SK-N-SH treated with all-trans-retinoic acid at 6 μM for 48 hours (cell line): Measurements from ENCODE around the gene MRPL38.

Source experiments
- ATAC-seq: fragments of 200-7000 bp; cut with Tn5 transposase; 3 replicates; pipeline ENCODE4 v1.9.1; 2020; ENCODE audit warnings: mild to moderate bottlenecking, moderate library complexity
- ARNTL ChIP-seq: fragments of 450-650 bp; formaldehyde crosslinking; IDR thresholded peaks from 2 replicates; pipeline ENCODE4 v1.5.0; 2020; ENCODE audit warnings: low read depth, mild to moderate bottlenecking, moderate library complexity, borderline replicate concordance
- BACH2 ChIP-seq: fragments of 250-450 bp; sonication (Bioruptor Pico); IDR thresholded peaks from 2 replicates; pipeline ENCODE4 v1.9.0; 2021; ENCODE audit warnings: mild to moderate bottlenecking, borderline replicate concordance
- CREB5 ChIP-seq: fragments of 250-450 bp; sonication (Bioruptor Pico); IDR thresholded peaks from 2 replicates; pipeline ENCODE4 v1.5.1; 2020; ENCODE audit warnings: low read depth, mild to moderate bottlenecking, moderate library complexity
- CSDC2 ChIP-seq: fragments of 250-450 bp; sonication (Bioruptor Pico); IDR thresholded peaks from 2 replicates; pipeline ENCODE4 v1.5.0; 2020; ENCODE audit warnings: mild to moderate bottlenecking, moderate library complexity
- CSRNP3 ChIP-seq: fragments of 250-450 bp; sonication (Bioruptor Pico); IDR thresholded peaks from 2 replicates; pipeline ENCODE4 v1.5.1; 2021; ENCODE audit warnings: mild to moderate bottlenecking, moderate library complexity
- GLIS3 ChIP-seq: fragments of 250-450 bp; sonication (Bioruptor Pico); IDR thresholded peaks from 2 replicates; pipeline ENCODE4 v1.5.0; 2020; ENCODE audit warnings: mild to moderate bottlenecking, moderate library complexity
- ISL1 ChIP-seq: fragments of 250-450 bp; sonication (Bioruptor Pico); IDR thresholded peaks from 2 replicates; pipeline ENCODE4 v2.1.2; 2022; ENCODE audit warnings: mild to moderate bottlenecking, moderate library complexity
- OSR1 ChIP-seq: fragments of 250-450 bp; sonication (Bioruptor Pico); IDR thresholded peaks from 2 replicates; pipeline ENCODE4 v1.8.0; 2022; ENCODE audit warnings: moderate library complexity, mild to moderate bottlenecking, inconsistent platforms
- PATZ1 ChIP-seq: fragments of 250-450 bp; sonication (Bioruptor Pico); IDR thresholded peaks from 2 replicates; pipeline ENCODE4 v1.8.0; 2020; ENCODE audit warnings: mild to moderate bottlenecking, moderate library complexity, borderline replicate concordance
- POU6F1 ChIP-seq: fragments of 250-450 bp; sonication (Bioruptor Pico); IDR thresholded peaks from 2 replicates; pipeline ENCODE4 v1.8.0; 2021; ENCODE audit warnings: low read depth, mild to moderate bottlenecking, moderate library complexity, borderline replicate concordance
- PPARA ChIP-seq: fragments of 250-450 bp; sonication (Bioruptor Pico); IDR thresholded peaks from 2 replicates; pipeline ENCODE4 v1.5.0; 2020; ENCODE audit warnings: mild to moderate bottlenecking, borderline replicate concordance
- RARB ChIP-seq: fragments of 250-450 bp; sonication (Bioruptor Pico); IDR thresholded peaks from 2 replicates; pipeline ENCODE4 v1.8.0; 2021; ENCODE audit warnings: mild to moderate bottlenecking, moderate library complexity
- SNAI2 ChIP-seq: fragments of 250-450 bp; sonication (Bioruptor Pico); IDR thresholded peaks from 2 replicates; pipeline ENCODE4 v1.5.0; 2020; ENCODE audit warnings: mild to moderate bottlenecking, moderate library complexity
- TCF4 ChIP-seq: fragments of 250-450 bp; sonication (Bioruptor Pico); IDR thresholded peaks from 2 replicates; pipeline ENCODE4 v1.8.0; 2021; ENCODE audit warnings: mild to moderate bottlenecking, moderate library complexity, borderline replicate concordance
- TOX ChIP-seq: fragments of 250-450 bp; sonication (Bioruptor Pico); IDR thresholded peaks from 2 replicates; pipeline ENCODE4 v1.8.0; 2021; ENCODE audit warnings: mild to moderate bottlenecking, moderate library complexity, borderline replicate concordance
- TSHZ2 ChIP-seq: fragments of 250-450 bp; sonication (Bioruptor Pico); IDR thresholded peaks from 2 replicates; pipeline ENCODE4 v1.5.0; 2020; ENCODE audit warnings: mild to moderate bottlenecking, moderate library complexity
- ZC3H10 ChIP-seq: fragments of 250-450 bp; sonication (Bioruptor Pico); IDR thresholded peaks from 2 replicates; pipeline ENCODE4 v1.5.1; 2021; ENCODE audit warnings: mild to moderate bottlenecking, moderate library complexity
- ZFP3 ChIP-seq: fragments of 250-450 bp; sonication (Bioruptor Pico); IDR thresholded peaks from 2 replicates; pipeline ENCODE4 v1.5.0; 2020; ENCODE audit warnings: mild to moderate bottlenecking, moderate library complexity
- ZFP30 ChIP-seq: fragments of 450-650 bp; formaldehyde crosslinking; IDR thresholded peaks from 2 replicates; pipeline ENCODE4 v1.5.0; 2022; ENCODE audit warnings: mild to moderate bottlenecking, moderate library complexity
- ZNF565 ChIP-seq: fragments of 450-650 bp; formaldehyde crosslinking; conservative IDR thresholded peaks from 2 replicates; pipeline ENCODE4 v1.5.0; 2020; ENCODE audit warnings: low read depth, mild to moderate bottlenecking, moderate library complexity
- ZNF70 ChIP-seq: fragments of 450-650 bp; formaldehyde crosslinking; IDR thresholded peaks from 2 replicates; pipeline ENCODE4 v1.5.0; 2020; ENCODE audit warnings: mild to moderate bottlenecking, moderate library complexity
- ZNF8 ChIP-seq: fragments of 450-650 bp; formaldehyde crosslinking; IDR thresholded peaks from 2 replicates; pipeline ENCODE4 v1.5.0; 2020; ENCODE audit warnings: mild to moderate bottlenecking, moderate library complexity

MRPL38 gene

GRCh38 chr17:75892556-75893224, 12.0 kb downstream of the MRPL38 start:
- TF ChIP-seq SNAI2: no peak
- TF ChIP-seq ZNF8 (CRISPR knock-in tag): no peak
- TF ChIP-seq ARNTL (CRISPR knock-in tag): no peak
- no peak for TF ChIP-seq ZNF70 (CRISPR knock-in tag)
- TF ChIP-seq ZNF565 (CRISPR knock-in tag): no peak
- no peak for TF ChIP-seq TSHZ2 (CRISPR knock-in tag)
- no peak for TF ChIP-seq ZFP3
- TF ChIP-seq ISL1: no peak
- no peak for TF ChIP-seq ZFP30 (CRISPR knock-in tag)
- TF ChIP-seq OSR1: no peak
- TF ChIP-seq CSDC2 (CRISPR knock-in tag): no peak
- TF ChIP-seq TOX: no peak
- TF ChIP-seq ZC3H10 (CRISPR knock-in tag): no peak
- TF ChIP-seq GLIS3 (CRISPR knock-in tag): no peak
- TF ChIP-seq PPARA (CRISPR knock-in tag): no peak
- no peak for ATAC-seq

- TF ChIP-seq ZNF70 (CRISPR knock-in tag) (no peak), ZFP30 (CRISPR knock-in tag) (no peak), ISL1 (no peak), ZNF8 (CRISPR knock-in tag) (no peak), CSRNP3 (CRISPR knock-in tag) (no peak), BACH2 (CRISPR knock-in tag) (no peak), SNAI2 (no peak), TCF4 (CRISPR knock-in tag) (no peak), PATZ1 (no peak), OSR1 (no peak), POU6F1 (CRISPR knock-in tag) (no peak), RARB (no peak), ZFP3 (no peak)
- TF ChIP-seq, all 23 proteins: peak for 0
- no peak for ATAC-seq
Observed at GRCh38 chr17:75891605-75892555, 12.8 kb downstream of the MRPL38 start.

GRCh38 chr17:75891022-75891604, 13.6 kb downstream of the MRPL38 start:
- no peak for ATAC-seq
- TF ChIP-seq ZNF70 (CRISPR knock-in tag): no peak
- TF ChIP-seq ISL1: no peak
- TF ChIP-seq CREB5: no peak
- no peak for TF ChIP-seq TOX
- TF ChIP-seq ZC3H10 (CRISPR knock-in tag): no peak
- no peak for TF ChIP-seq ARNTL (CRISPR knock-in tag)
- TF ChIP-seq RARB: no peak
- no peak for TF ChIP-seq OSR1
- no peak for TF ChIP-seq CSRNP3 (CRISPR knock-in tag)
- no peak for TF ChIP-seq PPARA (CRISPR knock-in tag)
